ENCODE results near the gene PRDM10.

PRDM10 gene

DNA sequence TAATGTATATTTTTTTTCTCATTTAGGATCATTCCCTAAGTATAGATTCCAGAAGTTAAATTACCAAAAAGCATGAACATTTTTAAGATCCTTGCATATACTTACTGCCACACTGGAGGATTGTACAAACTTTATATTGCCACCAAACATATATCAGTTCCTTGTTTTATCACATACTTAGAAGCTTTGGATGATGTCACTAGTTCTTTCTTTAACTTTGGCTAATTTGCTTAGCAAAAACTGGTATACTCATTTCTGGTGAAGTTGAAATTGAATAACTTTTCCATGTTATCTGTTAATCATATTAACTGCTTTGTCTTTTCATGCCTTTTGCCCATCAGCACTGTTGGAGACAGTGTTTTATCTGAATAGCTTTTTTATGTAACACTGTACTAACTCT lies 31.6 kb upstream of the PRDM10 start:
- in situ Hi-C loops (cut with HindIII; ENCODE audit: low pct_ligation_motif_present, low sequenced_read_pairs): no loop called here
- H3K27ac ChIP-seq: no peak overlapping the region

DNA sequence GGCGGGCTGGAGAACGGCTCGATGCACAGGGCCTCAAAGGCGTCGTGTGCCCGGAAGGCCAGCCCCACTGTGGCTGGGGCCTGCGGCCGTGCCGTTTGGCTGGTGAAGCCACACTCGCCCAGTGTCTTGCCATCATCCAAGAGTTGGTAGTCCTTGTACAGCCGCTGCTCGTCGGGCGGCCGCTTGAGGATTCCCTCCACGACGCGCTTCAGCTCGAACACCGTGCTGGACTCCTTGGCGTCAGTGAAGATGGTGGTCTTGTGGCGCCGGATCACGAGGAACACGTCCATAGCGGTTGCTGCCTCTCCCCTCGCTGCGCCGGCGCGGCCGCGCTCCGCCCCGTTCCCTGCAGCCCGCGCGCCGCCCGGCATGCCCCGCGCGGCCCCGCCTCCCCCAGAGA lies 30.3 kb upstream of the PRDM10 start:
- H3K27me3 ChIP-seq (replicated peaks): no peaks in the 10 kb centered on the region
- in situ Hi-C loops (cut with HindIII; ENCODE audit: low pct_ligation_motif_present, low sequenced_read_pairs): no loop called here
- H3K27ac ChIP-seq: no peak overlapping the region
- TF ChIP-seq, protein P1, sequence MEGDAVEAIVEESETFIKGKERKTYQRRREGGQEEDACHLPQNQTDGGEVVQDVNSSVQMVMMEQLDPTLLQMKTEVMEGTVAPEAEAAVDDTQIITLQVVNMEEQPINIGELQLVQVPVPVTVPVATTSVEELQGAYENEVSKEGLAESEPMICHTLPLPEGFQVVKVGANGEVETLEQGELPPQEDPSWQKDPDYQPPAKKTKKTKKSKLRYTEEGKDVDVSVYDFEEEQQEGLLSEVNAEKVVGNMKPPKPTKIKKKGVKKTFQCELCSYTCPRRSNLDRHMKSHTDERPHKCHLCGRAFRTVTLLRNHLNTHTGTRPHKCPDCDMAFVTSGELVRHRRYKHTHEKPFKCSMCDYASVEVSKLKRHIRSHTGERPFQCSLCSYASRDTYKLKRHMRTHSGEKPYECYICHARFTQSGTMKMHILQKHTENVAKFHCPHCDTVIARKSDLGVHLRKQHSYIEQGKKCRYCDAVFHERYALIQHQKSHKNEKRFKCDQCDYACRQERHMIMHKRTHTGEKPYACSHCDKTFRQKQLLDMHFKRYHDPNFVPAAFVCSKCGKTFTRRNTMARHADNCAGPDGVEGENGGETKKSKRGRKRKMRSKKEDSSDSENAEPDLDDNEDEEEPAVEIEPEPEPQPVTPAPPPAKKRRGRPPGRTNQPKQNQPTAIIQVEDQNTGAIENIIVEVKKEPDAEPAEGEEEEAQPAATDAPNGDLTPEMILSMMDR (IDR thresholded peaks at IDR 0.05; ENCODE audit: low read depth, low read length, missing control alignments): no peak
- H3K4me3 ChIP-seq (ENCODE audit: low read depth, low read length): no peak overlapping the region
- H3K36me3 ChIP-seq (replicated peaks): no peaks in the 10 kb centered on the region
- DNase-seq: no peak

More for the DNA sequence above, 31.6 kb upstream of the PRDM10 start:
- H3K36me3 ChIP-seq (replicated peaks): no peaks in the 10 kb centered on the region
- DNase-seq: no peak
- TF ChIP-seq, protein P1 (IDR thresholded peaks at IDR 0.05; ENCODE audit: low read depth, low read length, missing control alignments): no peak
- H3K27me3 ChIP-seq (replicated peaks): no peaks in the 10 kb centered on the region
- H3K4me3 ChIP-seq (ENCODE audit: low read depth, low read length): no peak overlapping the region

DNA sequence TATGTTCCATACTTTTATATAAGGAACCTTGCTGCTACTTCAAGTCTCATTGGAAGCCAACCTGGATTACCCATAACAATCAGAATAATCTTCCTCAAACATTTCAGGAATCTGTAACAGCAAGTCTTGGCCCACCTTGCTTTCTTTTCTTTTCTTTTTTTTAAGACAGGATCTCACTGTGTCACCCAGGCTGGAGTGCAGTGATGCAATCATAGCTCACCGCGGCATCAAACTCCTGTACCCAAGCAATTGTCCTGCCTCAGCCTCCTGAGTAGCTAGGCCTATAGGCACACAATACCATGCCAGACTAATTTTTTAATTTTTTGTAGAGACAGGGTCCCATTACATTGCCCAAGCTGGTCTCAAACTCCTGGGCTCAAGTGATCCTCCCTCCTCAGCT lies 29.3 kb upstream of the PRDM10 start:
- in situ Hi-C loops (cut with HindIII; ENCODE audit: low pct_ligation_motif_present, low sequenced_read_pairs): no loop called here

DNA sequence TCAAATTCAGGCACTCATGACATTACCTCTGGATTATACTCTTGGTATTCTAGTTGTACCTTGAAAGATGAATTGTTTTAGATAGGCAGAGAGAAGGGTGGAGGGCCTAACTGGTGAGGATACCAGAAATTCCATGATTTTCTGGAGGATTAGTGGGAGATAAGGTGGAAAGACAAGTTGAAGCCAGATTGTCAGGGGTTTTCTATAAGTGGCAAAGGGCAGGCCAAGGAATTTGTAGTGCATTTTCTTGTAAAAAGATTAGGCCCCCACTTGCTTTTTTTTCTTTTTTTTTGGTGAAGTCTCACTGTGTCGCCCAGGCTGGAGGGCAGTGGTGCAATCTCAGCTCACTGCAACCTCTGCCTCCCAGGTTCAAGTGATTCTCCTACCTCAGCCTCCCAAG lies 28.4 kb upstream of the PRDM10 start:
- in situ Hi-C loops (cut with HindIII; ENCODE audit: low pct_ligation_motif_present, low sequenced_read_pairs): no loop called here
- TF ChIP-seq, protein P1 (IDR thresholded peaks at IDR 0.05; ENCODE audit: low read depth, low read length, missing control alignments): no peak
- no peak overlapping the region for H3K4me3 ChIP-seq (ENCODE audit: low read depth, low read length)
- no peak overlapping the region for H3K27ac ChIP-seq
- no peaks in the 10 kb centered on the region for H3K27me3 ChIP-seq (replicated peaks)
- no peaks in the 10 kb centered on the region for H3K36me3 ChIP-seq (replicated peaks)
- DNase-seq: no peak

More for the DNA sequence above, 29.3 kb upstream of the PRDM10 start:
- Histone ChIP-seq H3K4me3 (ENCODE audit: low read depth, low read length) (no peak overlapping the region), H3K27me3 (replicated peaks) (no peaks in the 10 kb centered on the region), H3K27ac (no peak overlapping the region), H3K36me3 (replicated peaks) (no peaks in the 10 kb centered on the region)
- TF ChIP-seq, protein P1 (IDR thresholded peaks at IDR 0.05; ENCODE audit: low read depth, low read length, missing control alignments): no peak
- DNase-seq: no peak

DNA sequence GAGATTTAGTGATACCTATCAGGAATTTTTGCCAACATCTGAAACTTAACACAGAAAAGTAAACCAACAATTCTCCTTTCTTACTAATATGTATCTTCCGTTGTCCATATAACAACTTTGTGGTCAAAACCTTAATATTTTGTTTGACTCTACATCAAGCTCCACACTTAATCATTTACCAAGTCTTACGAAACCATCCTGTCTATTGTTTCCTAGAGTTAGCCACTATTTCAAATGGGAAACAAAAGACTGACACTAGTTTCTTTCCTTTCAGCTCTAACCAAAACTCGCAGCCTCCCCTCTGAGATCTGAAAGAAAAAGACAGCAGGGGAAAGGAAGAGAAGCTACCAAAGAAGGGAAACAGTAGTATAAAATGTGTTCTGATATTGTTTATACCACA lies 26.5 kb upstream of the PRDM10 start:
- Histone ChIP-seq H3K27ac (no peak overlapping the region), H3K4me3 (ENCODE audit: low read depth, low read length) (no peak overlapping the region), H3K27me3 (replicated peaks) (no peaks in the 10 kb centered on the region), H3K36me3 (replicated peaks) (no peaks in the 10 kb centered on the region)
- in situ Hi-C loops (cut with HindIII; ENCODE audit: low pct_ligation_motif_present, low sequenced_read_pairs): no loop called here
- TF ChIP-seq, protein P1 (IDR thresholded peaks at IDR 0.05; ENCODE audit: low read depth, low read length, missing control alignments): no peak
- DNase-seq: no peak

DNA sequence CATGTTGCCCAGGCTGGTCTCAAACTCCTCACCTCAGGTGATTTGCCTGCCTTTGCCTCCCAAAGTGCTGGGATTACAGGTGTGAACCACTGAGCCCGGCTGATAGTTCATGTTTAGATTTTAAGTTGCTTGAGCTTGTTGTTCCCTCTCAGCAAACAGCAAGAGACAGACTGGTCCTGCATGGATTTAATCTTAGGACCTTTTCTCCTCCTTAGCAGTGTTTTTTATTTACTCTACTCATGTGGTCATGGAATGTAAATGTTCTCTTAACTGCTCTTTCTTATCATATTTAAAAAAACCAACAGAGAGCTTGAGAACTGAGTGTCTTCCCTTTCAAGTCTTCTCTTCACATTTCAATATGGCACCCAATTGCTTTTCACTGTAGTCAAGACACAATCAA lies 22.7 kb upstream of the PRDM10 start:
- no peak for DNase-seq
- Histone ChIP-seq H3K27me3 (replicated peaks) (no peaks in the 10 kb centered on the region), H3K4me3 (ENCODE audit: low read depth, low read length) (no peak overlapping the region), H3K36me3 (replicated peaks) (no peaks in the 10 kb centered on the region), H3K27ac (no peak overlapping the region)
- TF ChIP-seq, protein P1 (IDR thresholded peaks at IDR 0.05; ENCODE audit: low read depth, low read length, missing control alignments): no peak
- in situ Hi-C loops (cut with HindIII; ENCODE audit: low pct_ligation_motif_present, low sequenced_read_pairs): no loop called here

Data from brain microvascular endothelial cell (primary cell).